B cell (primary cell): ENCODE data around the gene MAJIN.

Experiments
- CTCF ChIP-seq: fragments of 200-600 bp; IDR thresholded peaks from one replicate; pipeline ENCODE4 v1.8.0; 2022; ENCODE audit warnings: antibody characterized with exemption, mild to moderate bottlenecking
- EZH2 ChIP-seq: IDR thresholded peaks from 2 replicates; pipeline ENCODE4 v1.6.1; 2012; ENCODE audit warnings: borderline replicate concordance, low read depth, mild to moderate bottlenecking, moderate library complexity, low read length; ENCODE audit not compliant: insufficient read depth, poor library complexity, severe bottlenecking

GRCh38 chr11:64900774-64901173, 71.1 kb downstream of the MAJIN start:
- TF ChIP-seq CTCF, result no peak
- TF ChIP-seq EZH2, result no peak
